ENCODE data around the gene CST9.

DNA sequence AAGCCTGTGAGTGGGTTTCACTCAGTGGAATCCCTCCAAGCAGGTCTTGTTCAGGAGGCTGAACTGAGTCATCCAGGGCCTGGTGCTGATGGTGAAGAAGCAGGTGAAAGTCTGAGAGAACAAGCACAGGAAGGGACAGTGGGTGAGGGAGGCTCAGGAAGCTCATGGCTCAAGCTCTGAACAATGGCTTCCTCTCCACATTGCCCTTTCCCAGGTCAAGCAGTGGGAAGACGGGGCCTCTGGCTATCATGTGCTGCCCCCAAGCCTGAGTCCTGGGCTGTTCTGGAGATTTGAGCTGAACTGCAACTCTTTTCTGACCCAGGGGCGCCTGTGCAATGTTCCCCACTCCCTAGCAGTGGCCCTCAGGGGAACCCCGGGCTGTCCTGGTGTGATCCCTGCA is 40.8 kb downstream of the CST9 start:
- TF ChIP-seq POLR2A (IDR thresholded peaks at IDR 0.05): no peak
- TF ChIP-seq, protein P1, sequence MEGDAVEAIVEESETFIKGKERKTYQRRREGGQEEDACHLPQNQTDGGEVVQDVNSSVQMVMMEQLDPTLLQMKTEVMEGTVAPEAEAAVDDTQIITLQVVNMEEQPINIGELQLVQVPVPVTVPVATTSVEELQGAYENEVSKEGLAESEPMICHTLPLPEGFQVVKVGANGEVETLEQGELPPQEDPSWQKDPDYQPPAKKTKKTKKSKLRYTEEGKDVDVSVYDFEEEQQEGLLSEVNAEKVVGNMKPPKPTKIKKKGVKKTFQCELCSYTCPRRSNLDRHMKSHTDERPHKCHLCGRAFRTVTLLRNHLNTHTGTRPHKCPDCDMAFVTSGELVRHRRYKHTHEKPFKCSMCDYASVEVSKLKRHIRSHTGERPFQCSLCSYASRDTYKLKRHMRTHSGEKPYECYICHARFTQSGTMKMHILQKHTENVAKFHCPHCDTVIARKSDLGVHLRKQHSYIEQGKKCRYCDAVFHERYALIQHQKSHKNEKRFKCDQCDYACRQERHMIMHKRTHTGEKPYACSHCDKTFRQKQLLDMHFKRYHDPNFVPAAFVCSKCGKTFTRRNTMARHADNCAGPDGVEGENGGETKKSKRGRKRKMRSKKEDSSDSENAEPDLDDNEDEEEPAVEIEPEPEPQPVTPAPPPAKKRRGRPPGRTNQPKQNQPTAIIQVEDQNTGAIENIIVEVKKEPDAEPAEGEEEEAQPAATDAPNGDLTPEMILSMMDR (IDR thresholded peaks at IDR 0.05): no peak
- no peak for TF ChIP-seq EP300 (IDR thresholded peaks at IDR 0.05)

All from ovary (tissue), 3 donors.